ENCODE results near the gene TNFRSF6B.
"Not testable (repeated sequence)": the region's sequence is repeated elsewhere in the genome, so short reads cannot be mapped to it uniquely, and the experiment has no call there.

TNFRSF6B gene

GRCh38 chr20:63708301-63709148 is 12.1 kb downstream of the TNFRSF6B start:
- DNase-seq (ENCODE audit: low read depth) = no peak

GRCh38 chr20:63709149-63709527 is 12.7 kb downstream of the TNFRSF6B start:
- DNase-seq (ENCODE audit: low read depth) = no peak

GRCh38 chr20:63711085-63711645 is 14.7 kb downstream of the TNFRSF6B start:
- DNase-seq (ENCODE audit: low read depth) = no peak

- DNase-seq (ENCODE audit: low read depth) = no peak
These were observed 15.7 kb downstream of the TNFRSF6B start for GRCh38 chr20:63712191-63712590.

- no peak for DNase-seq (ENCODE audit: low read depth)
These were observed 18.4 kb downstream of the TNFRSF6B start for GRCh38 chr20:63714858-63715257.

- DNase-seq (ENCODE audit: low read depth) = no peak
These were observed 22.5 kb downstream of the TNFRSF6B start for GRCh38 chr20:63718996-63719395.

GRCh38 chr20:63722967-63723622 is 26.6 kb downstream of the TNFRSF6B start:
- not testable (repeated sequence) for DNase-seq (ENCODE audit: low read depth)

GRCh38 chr20:63730189-63730733 is 33.8 kb downstream of the TNFRSF6B start:
- not testable (repeated sequence) for DNase-seq (ENCODE audit: low read depth)

GRCh38 chr20:63731410-63731809 is 35.0 kb downstream of the TNFRSF6B start:
- no peak for DNase-seq (ENCODE audit: low read depth)

GRCh38 chr20:63732118-63733095 is 36.0 kb downstream of the TNFRSF6B start:
- DNase-seq (ENCODE audit: low read depth) = no peak

GRCh38 chr20:63733117-63733516 is 36.7 kb downstream of the TNFRSF6B start:
- no peak for DNase-seq (ENCODE audit: low read depth)

GRCh38 chr20:63733579-63734081 is 37.2 kb downstream of the TNFRSF6B start:
- DNase-seq (ENCODE audit: low read depth) = no peak

- DNase-seq (ENCODE audit: low read depth) = no peak
These were observed 37.9 kb downstream of the TNFRSF6B start for GRCh38 chr20:63734111-63734945.

- no peak for DNase-seq (ENCODE audit: low read depth)
These were observed 38.8 kb downstream of the TNFRSF6B start for GRCh38 chr20:63734946-63735858.

GRCh38 chr20:63735859-63736718 is 39.6 kb downstream of the TNFRSF6B start, which contains the start of gene LIME1:
Gene LIME1 (plus strand): TSS chr20:63736664. CDS start chr20:63737550, 886 bp downstream.
- no peak for DNase-seq (ENCODE audit: low read depth)

GRCh38 chr20:63736893-63737694 is 40.6 kb downstream of the TNFRSF6B start:
- DNase-seq (ENCODE audit: low read depth) = no peak

GRCh38 chr20:63737695-63737944 is 41.2 kb downstream of the TNFRSF6B start:
- no peak for DNase-seq (ENCODE audit: low read depth)

Measured in fibroblast of gingiva (primary cell).